Right cardiac atrium (tissue), 5 donors: Measurements from ENCODE around the gene RALGAPA2. TPM values are rescaled to one million over a fixed set of nuclear protein-coding genes. Genes with fewer than 3 reads are reported as not detected.

Source experiments
- ATAC-seq, 2 donors: fragments of 200-7000 bp; cut with Tn5 transposase; one replicate each; pipeline versions ENCODE4 v1.8.0 to v1.9.1; 2020; ENCODE audit warnings: moderate library complexity in 2 of 2, mild to moderate bottlenecking in 1 of 2
- DNase-seq, 3 donors: peaks; one replicate each; pipeline ENCODE4 v3.0.0-alpha.2; 2020
- H3K27ac ChIP-seq: one replicate; pipeline ENCODE4 v1.5.1; 2013; ENCODE audit warnings: mild to moderate bottlenecking, low read length, control low read depth, moderate library complexity
- H3K27me3 ChIP-seq: one replicate; pipeline ENCODE4 v1.6.1; 2013; ENCODE audit not compliant: control insufficient read depth, insufficient read depth
- H3K4me1 ChIP-seq: one replicate; pipeline ENCODE4 v1.6.1; 2013; ENCODE audit warnings: low read length; ENCODE audit not compliant: control insufficient read depth, insufficient read depth
- H3K4me3 ChIP-seq: one replicate; pipeline ENCODE4 v1.5.1; 2013; ENCODE audit warnings: low read length, control low read depth
- H3K9me3 ChIP-seq: one replicate; pipeline ENCODE4 v1.6.1; 2013; ENCODE audit warnings: low read length; ENCODE audit not compliant: control insufficient read depth
- WGBS: extraction: QIAGEN DNeasy Blood & Tissue Kit; methylation state at CpG from one replicate; pipeline ENCODE4 v1.1.7; 2013; 5-methylcytosine and 5-hydroxymethylcytosine counted together
- intact Hi-C, 4 donors: fragments of 100-400 bp; cut with DNase I; formaldehyde crosslinking; loops; one replicate each; pipeline versions ENCODE4 v1.11.0 to v1.14.0; 2022 to 2023
- polyA plus RNA-seq: library from polyadenylated mRNA; stranded (reverse); fragments of 200-250 nt; gene quantifications from one replicate; pipeline ENCODE4 v1.2.3, GENCODE V29; 2013
- total RNA-seq, 4 donors: library from RNA; stranded (reverse); fragmentation: NEBNext Ultra II Directional; extraction: Animal tissue kit (Norgen Biotek cat#: 25700); gene quantifications; one replicate each; pipeline ENCODE4 v1.2.1, GENCODE V29; 2021
- donor health status: healthy with polysubstance abuse.
- donor health status: DM: no; HTN: yes; CAD: no.
- donor health status: DM: no; HTN: no; CAD: no.
- donor health status: DM: no; HTN: yes; CAD: no; lungs with severe emphysema.
- donor health status: DM: yes; HTN: yes; CAD: no.

RALGAPA2 gene
- total and polyA plus RNA-seq, 5 donors: 7.2 to 32.1 (median 25.8) TPM

- no peaks in the 10 kb centered on the region for H3K27me3 ChIP-seq
- H3K9me3 ChIP-seq: no peaks in the 10 kb centered on the region
- no peak overlapping the region for H3K27ac ChIP-seq
- ATAC-seq (no peak), DNase-seq (no peak)
- 88% methylated on average over 3 of the region's 3 CpGs for WGBS
- intact Hi-C loops: loop anchor here in 1 of 4 donors (10.0 kb wide), 1 partner anchor 63 kb away; no protein-coding TSS in a partner anchor
- H3K4me3 ChIP-seq: no peak overlapping the region
- peaks cover 3% of the 10 kb centered on the region for H3K4me1 ChIP-seq
Observed at GRCh38 chr20:20462185-20462584, 250.3 kb downstream of the RALGAPA2 start.

- WGBS: 84% methylated on average over 2 of the region's 2 CpGs
- no peak for DNase-seq
- Histone ChIP-seq H3K4me3 (no peak overlapping the region), H3K27ac (no peak overlapping the region), H3K4me1 (peaks cover 3% of the 10 kb centered on the region), H3K9me3 (no peaks in the 10 kb centered on the region), H3K27me3 (no peaks in the 10 kb centered on the region)
- intact Hi-C loops: loop anchor here in 1 of 4 donors (10.0 kb wide), 1 partner anchor 63 kb away; no protein-coding TSS in a partner anchor
- ATAC-seq: no peak
Observed at GRCh38 chr20:20461551-20461950, 250.9 kb downstream of the RALGAPA2 start.

- H3K27me3 ChIP-seq: no peaks in the 10 kb centered on the region
- 93% methylated on average over 5 of the region's 5 CpGs for WGBS
- no peak overlapping the region for H3K4me3 ChIP-seq
- H3K4me1 ChIP-seq: peaks cover 7% of the 10 kb centered on the region
- no peaks in the 10 kb centered on the region for H3K9me3 ChIP-seq
- intact Hi-C loops: loop anchor here in 1 of 4 donors (10.0 kb wide), 1 partner anchor 65 kb away; no protein-coding TSS in a partner anchor
- ATAC-seq (no peak), DNase-seq (no peak)
- H3K27ac ChIP-seq: no peak overlapping the region
Observed at GRCh38 chr20:20459726-20460125, 252.7 kb downstream of the RALGAPA2 start.

GRCh38 chr20:20457392-20458126, 254.9 kb downstream of the RALGAPA2 start:
- Histone ChIP-seq H3K27ac (no peak overlapping the region), H3K4me1 (peaks cover 7% of the 10 kb centered on the region), H3K27me3 (no peaks in the 10 kb centered on the region), H3K9me3 (no peaks in the 10 kb centered on the region), H3K4me3 (no peak overlapping the region)
- 96% methylated on average over 15 of the region's 15 CpGs for WGBS
- ATAC-seq (no peak), DNase-seq (no peak)
- intact Hi-C loops: no loop called here

- intact Hi-C loops: no loop called here
- Histone ChIP-seq H3K27me3 (no peaks in the 10 kb centered on the region), H3K27ac (no peak overlapping the region), H3K4me1 (peaks cover 7% of the 10 kb centered on the region), H3K9me3 (no peaks in the 10 kb centered on the region), H3K4me3 (no peak overlapping the region)
- WGBS: 89% methylated on average over 2 of the region's 2 CpGs
- DNase-seq (no peak), ATAC-seq (no peak)
Observed at GRCh38 chr20:20456741-20457140, 255.7 kb downstream of the RALGAPA2 start.

- WGBS: 90% methylated on average over 2 of the region's 2 CpGs
- intact Hi-C loops: no loop called here
- peak overlapping the region; percentile 57 for H3K27ac ChIP-seq
- DNase-seq: no peak
- no peak for ATAC-seq
- H3K27me3 ChIP-seq: no peaks in the 10 kb centered on the region
- peaks cover 7% of the 10 kb centered on the region for H3K4me1 ChIP-seq
- H3K9me3 ChIP-seq: no peaks in the 10 kb centered on the region
- no peak overlapping the region for H3K4me3 ChIP-seq
Observed at GRCh38 chr20:20455926-20456325, 256.5 kb downstream of the RALGAPA2 start.

GRCh38 chr20:20454850-20455627, 257.4 kb downstream of the RALGAPA2 start:
- peak; percentile 23 to 41 for ATAC-seq
- Histone ChIP-seq H3K27me3 (no peaks in the 10 kb centered on the region), H3K4me1 (peaks cover 7% of the 10 kb centered on the region), H3K4me3 (no peak overlapping the region), H3K27ac (no peak overlapping the region), H3K9me3 (no peaks in the 10 kb centered on the region)
- WGBS: 81% methylated on average over 21 of the region's 21 CpGs
- intact Hi-C loops: no loop called here
- DNase-seq: peak in 2 of 3 donors; percentile 27 to 48

- Histone ChIP-seq H3K4me3 (no peak overlapping the region), H3K27ac (no peak overlapping the region), H3K4me1 (peaks cover 7% of the 10 kb centered on the region), H3K9me3 (no peaks in the 10 kb centered on the region), H3K27me3 (no peaks in the 10 kb centered on the region)
- WGBS: 91% methylated on average over 4 of the region's 4 CpGs
- DNase-seq (no peak), ATAC-seq (no peak)
- intact Hi-C loops: no loop called here
Observed at GRCh38 chr20:20454367-20454766, 258.1 kb downstream of the RALGAPA2 start.

- Histone ChIP-seq H3K27ac (no peak overlapping the region), H3K9me3 (no peaks in the 10 kb centered on the region), H3K4me3 (no peak overlapping the region), H3K27me3 (no peaks in the 10 kb centered on the region), H3K4me1 (peaks cover 7% of the 10 kb centered on the region)
- WGBS: 29% methylated on average over 19 of the region's 19 CpGs
- ATAC-seq (peak; percentile 78 to 79), DNase-seq (peak; percentile 51 to 83 (median 79))
- intact Hi-C loops: no loop called here
Observed at GRCh38 chr20:20452254-20452676, 260.2 kb downstream of the RALGAPA2 start.

GRCh38 chr20:20450521-20450920, 261.9 kb downstream of the RALGAPA2 start:
- no peaks in the 10 kb centered on the region for H3K27me3 ChIP-seq
- no peaks in the 10 kb centered on the region for H3K9me3 ChIP-seq
- no peak overlapping the region for H3K4me3 ChIP-seq
- WGBS: 41% methylated on average over 5 of the region's 5 CpGs
- intact Hi-C loops: no loop called here
- H3K27ac ChIP-seq: peak overlapping the region; percentile 2
- peak; percentile 61 to 63 for ATAC-seq
- peaks cover 3% of the 10 kb centered on the region for H3K4me1 ChIP-seq
- DNase-seq: peak in 2 of 3 donors; percentile 65 to 72

- DNase-seq (no peak), ATAC-seq (no peak)
- Histone ChIP-seq H3K4me1 (no peaks in the 10 kb centered on the region), H3K9me3 (no peaks in the 10 kb centered on the region), H3K27me3 (no peaks in the 10 kb centered on the region), H3K4me3 (no peak overlapping the region), H3K27ac (no peak overlapping the region)
- intact Hi-C loops: no loop called here
- 98% methylated on average over 6 of the region's 6 CpGs for WGBS
Observed at GRCh38 chr20:20448881-20449280, 263.6 kb downstream of the RALGAPA2 start.
